Activated CD8-positive, alpha-beta T cell treated with anti-CD3 and anti-CD28 coated beads for 36 hours (primary cell): ENCODE data around the gene UNC13B. TPM values are rescaled to one million over a fixed set of nuclear protein-coding genes. Genes with fewer than 3 reads are reported as not detected.

Experiments
- ATAC-seq: fragments of 200-7000 bp; cut with Tn5 transposase; one replicate; pipeline ENCODE4 v1.10.0; 2021; ENCODE audit warnings: mild to moderate bottlenecking, moderate library complexity
- CTCF ChIA-PET: fragments of 350-600 bp; sonication (Branson Sonifier 250); formaldehyde crosslinking; loops from one replicate; lab custom pipeline; 2021; ENCODE audit warnings: antibody characterized with exemption; lab: Charles Lee
- POLR2A ChIA-PET: fragments of 350-600 bp; sonication (Branson Sonifier 250); formaldehyde crosslinking; loops from one replicate; lab custom pipeline; 2021; ENCODE audit warnings: antibody characterized with exemption; lab: Charles Lee
- DNase-seq: peaks from one replicate; pipeline ENCODE4 v3.0.0-alpha.2; 2020
- H3K27ac Mint-ChIP-seq: one replicate; pipeline ENCODE4 v1.8.0; 2021; ENCODE audit warnings: mild to moderate bottlenecking, mixed read lengths
- H3K27me3 Mint-ChIP-seq: one replicate; pipeline ENCODE4 v1.8.0; 2021; ENCODE audit warnings: mixed read lengths
- H3K36me3 Mint-ChIP-seq: one replicate; pipeline ENCODE4 v1.8.0; 2021; ENCODE audit warnings: low read depth, mixed read lengths
- H3K4me1 Mint-ChIP-seq: one replicate; pipeline ENCODE4 v1.8.0; 2021; ENCODE audit warnings: low read depth, mixed read lengths
- H3K4me3 Mint-ChIP-seq: one replicate; pipeline ENCODE4 v1.8.0; 2021; ENCODE audit warnings: mild to moderate bottlenecking, moderate library complexity, mixed read lengths
- H3K9me3 Mint-ChIP-seq: one replicate; pipeline ENCODE4 v1.8.0; 2021; ENCODE audit warnings: mixed read lengths
- intact Hi-C: fragments of 100-400 bp; cut with micrococcal nuclease; formaldehyde crosslinking; loops from one replicate; pipeline ENCODE4 v1.10.0; 2022
- total RNA-seq, 2 experiments: library from RNA; stranded (reverse); gene quantifications; one replicate each; pipeline ENCODE4 v1.2.3, GENCODE V29; 2021
- TF ChIP-seq, protein P1 (sequence below): fragments of 200-600 bp; IDR thresholded peaks from one replicate; pipeline ENCODE4 v1.8.0; 2022; ENCODE audit warnings: antibody characterized with exemption, mild to moderate bottlenecking

UNC13B gene
- total RNA-seq, 2 experiments from 2014 or later: 1.3 to 1.9 TPM

DNA sequence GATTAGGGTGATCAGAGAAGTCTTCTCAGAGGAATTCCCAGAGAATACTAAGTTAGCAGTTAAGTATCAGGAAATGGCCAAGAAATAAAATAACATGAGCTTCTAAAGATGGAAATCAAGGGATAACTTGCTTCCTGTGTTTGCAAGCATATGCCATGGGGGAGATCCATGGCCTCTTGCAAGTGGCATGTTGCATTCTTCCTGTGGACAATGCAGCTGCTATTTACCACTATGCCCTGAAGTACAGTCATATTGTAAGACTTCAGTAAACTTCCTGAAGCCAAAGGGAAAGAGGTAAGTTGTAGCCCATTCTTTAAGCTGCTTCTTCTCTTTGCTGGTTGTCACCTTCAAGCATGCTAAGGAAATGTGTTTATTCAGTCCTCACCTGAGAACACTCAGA is 173.4 kb downstream of the UNC13B start:
- Mint-ChIP-seq H3K4me1 (no peaks in the 10 kb centered on the region), H3K27me3 (peaks cover 4% of the 10 kb centered on the region), H3K4me3 (no peak overlapping the region), H3K36me3 (no peaks in the 10 kb centered on the region), H3K9me3 (no peaks in the 10 kb centered on the region), H3K27ac (no peak overlapping the region)
- intact Hi-C loops: no loop called here
- POLR2A ChIA-PET: no interaction called here
- no peak for DNase-seq
- TF ChIP-seq, protein P1, sequence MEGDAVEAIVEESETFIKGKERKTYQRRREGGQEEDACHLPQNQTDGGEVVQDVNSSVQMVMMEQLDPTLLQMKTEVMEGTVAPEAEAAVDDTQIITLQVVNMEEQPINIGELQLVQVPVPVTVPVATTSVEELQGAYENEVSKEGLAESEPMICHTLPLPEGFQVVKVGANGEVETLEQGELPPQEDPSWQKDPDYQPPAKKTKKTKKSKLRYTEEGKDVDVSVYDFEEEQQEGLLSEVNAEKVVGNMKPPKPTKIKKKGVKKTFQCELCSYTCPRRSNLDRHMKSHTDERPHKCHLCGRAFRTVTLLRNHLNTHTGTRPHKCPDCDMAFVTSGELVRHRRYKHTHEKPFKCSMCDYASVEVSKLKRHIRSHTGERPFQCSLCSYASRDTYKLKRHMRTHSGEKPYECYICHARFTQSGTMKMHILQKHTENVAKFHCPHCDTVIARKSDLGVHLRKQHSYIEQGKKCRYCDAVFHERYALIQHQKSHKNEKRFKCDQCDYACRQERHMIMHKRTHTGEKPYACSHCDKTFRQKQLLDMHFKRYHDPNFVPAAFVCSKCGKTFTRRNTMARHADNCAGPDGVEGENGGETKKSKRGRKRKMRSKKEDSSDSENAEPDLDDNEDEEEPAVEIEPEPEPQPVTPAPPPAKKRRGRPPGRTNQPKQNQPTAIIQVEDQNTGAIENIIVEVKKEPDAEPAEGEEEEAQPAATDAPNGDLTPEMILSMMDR: no peak
- CTCF ChIA-PET: no interaction called here
- ATAC-seq: no peak

DNA sequence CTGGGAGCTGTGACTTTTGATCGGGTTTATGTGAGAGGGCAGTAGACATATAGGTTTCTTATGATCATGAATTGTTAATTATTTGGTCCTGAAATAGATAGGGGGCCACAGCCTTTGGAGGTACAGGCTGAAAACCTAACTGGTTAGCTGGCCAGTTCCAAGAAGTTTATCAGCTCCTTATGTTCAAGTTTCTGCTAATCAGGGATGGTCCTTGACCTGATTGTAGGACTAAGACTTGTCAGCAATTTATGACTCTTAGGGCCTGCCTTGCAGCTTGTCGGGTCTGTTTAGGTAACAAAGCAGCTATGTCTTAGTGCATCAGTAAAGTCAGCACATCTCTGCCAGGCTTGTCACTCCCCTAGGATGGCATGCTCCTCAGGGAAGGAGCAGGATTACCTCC is 176.3 kb downstream of the UNC13B start:
- DNase-seq (no peak), ATAC-seq (no peak)
- Mint-ChIP-seq H3K27ac (no peak overlapping the region), H3K4me3 (no peak overlapping the region), H3K4me1 (no peaks in the 10 kb centered on the region), H3K9me3 (no peaks in the 10 kb centered on the region), H3K36me3 (no peaks in the 10 kb centered on the region), H3K27me3 (peaks cover 7% of the 10 kb centered on the region)
- TF ChIP-seq, protein P1: no peak
- ChIA-PET CTCF (no interaction called here), POLR2A (no interaction called here)
- intact Hi-C loops: no loop called here

DNA sequence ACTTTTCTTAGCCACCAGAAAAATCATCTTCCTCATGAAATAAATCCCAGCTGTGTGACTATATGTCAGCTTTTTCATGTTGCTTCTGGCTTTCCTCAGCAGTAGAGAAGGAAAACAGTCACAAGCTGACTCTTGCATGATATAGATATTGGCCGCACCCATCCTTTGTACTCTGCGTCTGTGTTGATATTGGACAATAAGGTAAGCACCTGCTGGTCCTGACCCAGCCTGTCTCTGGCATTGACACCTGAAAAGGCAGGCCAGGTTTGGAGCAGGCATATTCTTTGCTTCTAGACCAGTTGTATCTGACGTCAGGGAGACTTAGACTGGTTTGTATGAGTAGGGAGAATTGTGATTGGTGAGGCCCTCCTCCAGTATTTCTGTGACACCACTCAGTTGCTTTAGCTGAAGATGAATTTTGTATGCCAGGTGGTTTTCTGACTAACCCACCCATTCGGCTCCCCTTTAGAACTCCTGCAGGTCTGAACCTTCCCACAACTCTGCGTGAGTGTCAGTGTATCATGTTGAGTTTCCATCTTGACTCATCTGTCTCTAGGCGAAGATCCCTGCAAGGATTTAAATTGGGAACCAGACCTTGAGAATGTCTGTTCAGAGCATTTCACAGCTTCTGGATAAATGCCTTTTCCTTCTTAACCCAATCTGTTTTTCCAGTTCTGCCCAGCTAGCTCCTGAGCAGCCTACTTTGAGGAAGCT is 176.9 kb downstream of the UNC13B start:
- ChIA-PET POLR2A (no interaction called here), CTCF (interaction anchor here (0.6 kb wide), 1 partner anchor 549 kb away, joined by 4 read pairs; no protein-coding TSS in a partner anchor)
- H3K4me1 Mint-ChIP-seq: no peaks in the 10 kb centered on the region
- H3K36me3 Mint-ChIP-seq: no peaks in the 10 kb centered on the region
- no peaks in the 10 kb centered on the region for H3K9me3 Mint-ChIP-seq
- DNase-seq: no peak
- H3K27me3 Mint-ChIP-seq: peaks cover 11% of the 10 kb centered on the region
- no peak for ATAC-seq
- intact Hi-C loops: no loop called here
- TF ChIP-seq, protein P1: no peak
- no peak overlapping the region for H3K4me3 Mint-ChIP-seq
- H3K27ac Mint-ChIP-seq: no peak overlapping the region

DNA sequence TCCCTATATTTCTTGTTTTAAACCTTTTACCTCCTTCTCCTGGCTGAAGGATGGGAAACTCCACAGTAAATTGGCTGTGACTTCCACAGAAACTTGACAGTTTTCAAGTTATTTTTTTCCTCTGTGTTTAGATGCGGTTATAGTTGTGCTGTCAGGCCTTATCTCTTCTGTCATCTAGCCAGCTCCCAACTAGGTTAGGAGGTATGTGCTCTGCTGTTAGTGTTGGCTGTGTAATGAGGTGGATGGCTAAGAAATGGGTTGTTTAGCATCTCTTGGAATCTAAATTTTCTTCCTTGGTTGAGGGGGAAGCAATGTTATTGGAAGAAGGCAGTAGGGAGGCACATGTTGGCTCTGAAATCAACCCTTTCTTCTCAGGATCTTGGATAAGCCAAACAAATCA is 178.2 kb downstream of the UNC13B start:
- TF ChIP-seq, protein P1: no peak
- H3K36me3 Mint-ChIP-seq: no peaks in the 10 kb centered on the region
- ChIA-PET POLR2A (interaction anchor here (0.6 kb wide), 1 partner anchor 645 kb away, joined by 3 read pairs; no protein-coding TSS in a partner anchor), CTCF (interaction anchor here (1.6 kb wide), 1 partner anchor 11 kb away, joined by 3 read pairs; no protein-coding TSS in a partner anchor)
- no peak overlapping the region for H3K27ac Mint-ChIP-seq
- ATAC-seq: no peak
- no peak for DNase-seq
- no peaks in the 10 kb centered on the region for H3K9me3 Mint-ChIP-seq
- no peak overlapping the region for H3K4me3 Mint-ChIP-seq
- intact Hi-C loops: no loop called here
- H3K4me1 Mint-ChIP-seq: no peaks in the 10 kb centered on the region
- peaks cover 11% of the 10 kb centered on the region for H3K27me3 Mint-ChIP-seq

DNA sequence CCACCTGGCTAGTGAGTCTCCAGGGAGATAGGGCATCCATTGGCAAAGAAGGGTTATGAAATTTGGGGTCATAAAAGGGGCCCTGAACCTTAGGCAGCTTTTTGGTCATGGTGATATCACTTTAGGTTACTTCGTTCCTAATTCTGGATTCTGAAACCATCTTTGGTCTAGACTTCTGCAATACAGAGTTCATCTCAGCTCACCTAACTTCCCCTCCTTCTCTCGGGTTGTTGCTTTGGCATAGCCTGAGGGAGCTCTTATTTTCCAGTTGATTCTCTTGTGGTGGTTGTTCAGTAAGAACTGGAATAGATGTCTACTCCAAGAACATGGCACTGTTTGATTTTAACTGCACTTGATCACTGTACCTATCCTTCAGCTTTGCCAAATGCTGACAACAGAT is 179.2 kb downstream of the UNC13B start:
- Mint-ChIP-seq H3K27ac (no peak overlapping the region), H3K4me1 (no peaks in the 10 kb centered on the region), H3K9me3 (no peaks in the 10 kb centered on the region), H3K36me3 (no peaks in the 10 kb centered on the region), H3K4me3 (no peak overlapping the region), H3K27me3 (peaks cover 11% of the 10 kb centered on the region)
- POLR2A ChIA-PET: no interaction called here
- TF ChIP-seq, protein P1: no peak
- DNase-seq (no peak), ATAC-seq (no peak)
- intact Hi-C loops: no loop called here
- CTCF ChIA-PET: no interaction called here
